Suprapubic skin (tissue), 4 donors: ENCODE results near the gene STX1A. TPM values are rescaled to one million over a fixed set of nuclear protein-coding genes. Genes with fewer than 3 reads are reported as not detected.

Experiments used
- DNase-seq, 2 donors: peaks; one replicate each; pipeline ENCODE4 v3.0.0-alpha.2; 2019; ENCODE audit warnings: low spot score in 2 of 2
- H3K27ac ChIP-seq: fragments of 200-600 bp; sonication (generic); one replicate; pipeline ENCODE4 v1.5.1; 2019
- H3K27me3 ChIP-seq: fragments of 200-600 bp; sonication (generic); one replicate; pipeline ENCODE4 v1.5.1; 2019
- H3K36me3 ChIP-seq: fragments of 200-600 bp; sonication (generic); one replicate; pipeline ENCODE4 v1.5.1; 2019
- H3K4me1 ChIP-seq: fragments of 200-600 bp; sonication (generic); one replicate; pipeline ENCODE4 v1.5.1; 2019
- H3K4me3 ChIP-seq: fragments of 200-600 bp; sonication (generic); one replicate; pipeline ENCODE4 v1.5.1; 2019; ENCODE audit warnings: mild to moderate bottlenecking
- H3K9me3 ChIP-seq: fragments of 200-600 bp; sonication (generic); one replicate; pipeline ENCODE4 v1.5.1; 2019
- EP300 ChIP-seq: sonication (generic); formaldehyde crosslinking; IDR thresholded peaks from one replicate; pipeline ENCODE4 v1.6.1; 2017; ENCODE audit warnings: antibody characterized with exemption
- POLR2A ChIP-seq, 2 donors: fragments of 450-650 bp; IDR thresholded peaks; one replicate each; pipeline ENCODE4 v1.6.1; 2017; ENCODE audit warnings: antibody characterized with exemption in 2 of 2, mild to moderate bottlenecking in 2 of 2, moderate library complexity in 2 of 2
- POLR2AphosphoS5 ChIP-seq, 3 donors: sonication (generic); formaldehyde crosslinking; IDR thresholded peaks; one replicate each; pipeline ENCODE4 v1.6.1; 2017; ENCODE audit warnings: antibody characterized with exemption in 3 of 3
- WGBS: methylation state at CpG from one replicate; pipeline ENCODE4 v1.1.5; 2018; 5-methylcytosine and 5-hydroxymethylcytosine counted together
- total RNA-seq, 4 donors: library from RNA; depleted of rRNA; stranded (reverse); fragments of >200 nt; gene quantifications; one replicate each; pipeline ENCODE4 v1.1.0, GENCODE V29; 2016
- TF ChIP-seq, protein P1 (sequence below), 2 donors: fragments of 200-600 bp in 1 of 2; fragments of 450-650 bp in 1 of 2; sonication (generic) in 1 of 2; IDR thresholded peaks; one replicate each; pipeline ENCODE4 v1.5.1; 2016 to 2019; ENCODE audit warnings: antibody characterized with exemption in 2 of 2, mild to moderate bottlenecking in 1 of 2, moderate library complexity in 1 of 2

The STX1A gene
- total RNA-seq, 4 donors from 2014 or later, result 3.3 to 6.0 (median 4.3) TPM

DNA sequence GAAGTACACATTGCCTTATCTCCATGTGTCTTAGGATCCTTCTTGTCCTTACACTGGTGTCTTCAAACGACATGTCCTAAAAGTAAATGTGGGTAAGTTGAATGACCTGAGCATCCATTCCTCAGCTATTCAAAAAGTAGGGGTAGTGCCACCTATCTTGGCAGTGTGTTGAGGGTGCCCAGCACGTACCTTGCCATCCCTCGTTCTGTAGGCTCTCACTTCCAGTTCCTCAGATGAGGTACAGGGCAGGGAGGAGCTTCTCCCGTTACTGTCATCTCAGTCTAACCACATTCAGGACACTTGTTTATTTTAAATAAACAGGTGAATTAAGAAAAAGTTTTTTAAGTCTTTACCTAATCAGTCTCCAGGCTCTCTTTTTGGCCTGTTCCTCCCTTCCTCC is 23.1 kb downstream of the STX1A start:
- peaks cover 98% of the 10 kb centered on the region for H3K36me3 ChIP-seq
- WGBS, result 84% methylated on average over 4 of the region's 4 CpGs

DNA sequence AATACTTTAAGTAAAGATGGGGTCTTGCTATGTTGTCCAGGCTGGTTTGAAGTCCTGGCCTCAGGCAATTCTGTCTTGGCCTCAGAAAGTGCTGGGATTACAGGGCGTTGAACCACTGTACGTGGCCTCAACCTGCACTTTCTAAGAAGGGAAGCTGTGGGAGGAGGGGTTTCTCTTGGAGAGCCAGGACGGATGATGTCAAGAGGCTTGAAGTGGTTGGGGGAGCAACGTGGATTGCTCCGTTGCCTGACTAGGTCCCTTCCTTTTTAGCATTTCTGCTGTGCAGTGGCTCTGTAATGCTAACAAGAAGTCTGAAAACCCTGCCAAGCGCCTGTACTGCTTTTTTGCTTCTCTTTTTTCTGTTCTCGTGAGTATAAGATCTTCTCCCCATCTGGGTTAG is 28.8 kb downstream of the STX1A start:
- WGBS, result 82% methylated on average over 7 of the region's 7 CpGs
- Histone ChIP-seq H3K27me3 (no peaks in the 10 kb centered on the region), H3K4me1 (no peaks in the 10 kb centered on the region), H3K9me3 (no peaks in the 10 kb centered on the region), H3K27ac (no peak overlapping the region), H3K36me3 (peaks cover 93% of the 10 kb centered on the region), H3K4me3 (no peak overlapping the region)
- TF ChIP-seq POLR2A (IDR thresholded peaks at IDR 0.05), result no peak
- TF ChIP-seq, protein P1, sequence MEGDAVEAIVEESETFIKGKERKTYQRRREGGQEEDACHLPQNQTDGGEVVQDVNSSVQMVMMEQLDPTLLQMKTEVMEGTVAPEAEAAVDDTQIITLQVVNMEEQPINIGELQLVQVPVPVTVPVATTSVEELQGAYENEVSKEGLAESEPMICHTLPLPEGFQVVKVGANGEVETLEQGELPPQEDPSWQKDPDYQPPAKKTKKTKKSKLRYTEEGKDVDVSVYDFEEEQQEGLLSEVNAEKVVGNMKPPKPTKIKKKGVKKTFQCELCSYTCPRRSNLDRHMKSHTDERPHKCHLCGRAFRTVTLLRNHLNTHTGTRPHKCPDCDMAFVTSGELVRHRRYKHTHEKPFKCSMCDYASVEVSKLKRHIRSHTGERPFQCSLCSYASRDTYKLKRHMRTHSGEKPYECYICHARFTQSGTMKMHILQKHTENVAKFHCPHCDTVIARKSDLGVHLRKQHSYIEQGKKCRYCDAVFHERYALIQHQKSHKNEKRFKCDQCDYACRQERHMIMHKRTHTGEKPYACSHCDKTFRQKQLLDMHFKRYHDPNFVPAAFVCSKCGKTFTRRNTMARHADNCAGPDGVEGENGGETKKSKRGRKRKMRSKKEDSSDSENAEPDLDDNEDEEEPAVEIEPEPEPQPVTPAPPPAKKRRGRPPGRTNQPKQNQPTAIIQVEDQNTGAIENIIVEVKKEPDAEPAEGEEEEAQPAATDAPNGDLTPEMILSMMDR (IDR thresholded peaks at IDR 0.05), result no peak
- TF ChIP-seq EP300, result no peak
- TF ChIP-seq POLR2AphosphoS5 (IDR thresholded peaks at IDR 0.05), result no peak
- DNase-seq, result no peak

More for the DNA sequence above, 23.1 kb downstream of the STX1A start:
- H3K27me3 ChIP-seq, result no peaks in the 10 kb centered on the region
- no peak overlapping the region for H3K4me3 ChIP-seq
- no peak for TF ChIP-seq EP300
- DNase-seq, result no peak
- no peaks in the 10 kb centered on the region for H3K9me3 ChIP-seq
- no peaks in the 10 kb centered on the region for H3K4me1 ChIP-seq
- H3K27ac ChIP-seq, result no peak overlapping the region

DNA sequence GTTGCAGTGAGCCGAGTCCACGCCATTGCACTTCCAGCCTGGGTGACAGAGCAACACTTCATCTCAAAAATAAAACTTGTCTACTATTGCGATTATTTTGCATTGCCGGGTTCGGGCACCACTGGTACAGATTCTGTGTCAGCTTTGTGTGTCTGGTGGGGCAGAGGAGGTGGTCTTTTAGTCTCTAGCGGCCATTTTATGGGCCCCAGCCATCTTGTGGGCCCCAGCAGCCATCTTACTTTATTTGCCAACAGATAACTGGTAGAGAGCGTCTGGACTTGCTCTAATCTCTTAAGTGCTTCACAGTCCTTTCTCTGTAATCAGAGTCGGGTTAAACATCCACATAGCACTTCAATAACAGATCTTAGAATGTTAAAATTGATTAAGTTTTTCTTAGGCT is 31.2 kb downstream of the STX1A start:
- no peak overlapping the region for H3K27ac ChIP-seq
- peaks cover 9% of the 10 kb centered on the region for H3K4me1 ChIP-seq
- 94% methylated on average over 8 of the region's 8 CpGs for WGBS
- TF ChIP-seq POLR2AphosphoS5 (IDR thresholded peaks at IDR 0.05) (no peak), EP300 (no peak), POLR2A (IDR thresholded peaks at IDR 0.05) (no peak)
- TF ChIP-seq, protein P1 (IDR thresholded peaks at IDR 0.05), result no peak
- no peaks in the 10 kb centered on the region for H3K9me3 ChIP-seq
- H3K4me3 ChIP-seq, result no peak overlapping the region
- peaks cover 69% of the 10 kb centered on the region for H3K36me3 ChIP-seq
- H3K27me3 ChIP-seq, result no peaks in the 10 kb centered on the region
- DNase-seq, result no peak

DNA sequence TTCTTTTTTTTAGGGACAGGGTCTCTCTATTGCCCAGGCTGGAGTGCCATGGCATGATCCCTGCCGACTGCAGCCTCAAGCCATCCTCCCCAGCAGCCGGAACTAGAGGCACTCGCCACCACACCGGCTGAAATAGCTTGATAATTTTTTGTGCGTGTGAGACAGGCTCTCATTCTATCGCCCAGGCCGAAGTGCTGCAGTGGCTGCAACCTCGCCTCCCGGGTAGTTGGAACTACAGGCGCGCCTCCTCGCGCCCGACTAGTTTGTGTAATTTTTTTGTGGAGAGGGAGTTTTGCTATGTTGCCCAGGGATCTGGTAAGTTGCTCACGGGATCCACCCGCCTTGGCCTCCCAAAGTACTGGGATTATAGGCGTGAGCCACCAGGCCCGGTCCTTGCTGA is 34.2 kb downstream of the STX1A start:
- no peak overlapping the region for H3K4me3 ChIP-seq
- H3K36me3 ChIP-seq, result peaks cover 40% of the 10 kb centered on the region

DNA sequence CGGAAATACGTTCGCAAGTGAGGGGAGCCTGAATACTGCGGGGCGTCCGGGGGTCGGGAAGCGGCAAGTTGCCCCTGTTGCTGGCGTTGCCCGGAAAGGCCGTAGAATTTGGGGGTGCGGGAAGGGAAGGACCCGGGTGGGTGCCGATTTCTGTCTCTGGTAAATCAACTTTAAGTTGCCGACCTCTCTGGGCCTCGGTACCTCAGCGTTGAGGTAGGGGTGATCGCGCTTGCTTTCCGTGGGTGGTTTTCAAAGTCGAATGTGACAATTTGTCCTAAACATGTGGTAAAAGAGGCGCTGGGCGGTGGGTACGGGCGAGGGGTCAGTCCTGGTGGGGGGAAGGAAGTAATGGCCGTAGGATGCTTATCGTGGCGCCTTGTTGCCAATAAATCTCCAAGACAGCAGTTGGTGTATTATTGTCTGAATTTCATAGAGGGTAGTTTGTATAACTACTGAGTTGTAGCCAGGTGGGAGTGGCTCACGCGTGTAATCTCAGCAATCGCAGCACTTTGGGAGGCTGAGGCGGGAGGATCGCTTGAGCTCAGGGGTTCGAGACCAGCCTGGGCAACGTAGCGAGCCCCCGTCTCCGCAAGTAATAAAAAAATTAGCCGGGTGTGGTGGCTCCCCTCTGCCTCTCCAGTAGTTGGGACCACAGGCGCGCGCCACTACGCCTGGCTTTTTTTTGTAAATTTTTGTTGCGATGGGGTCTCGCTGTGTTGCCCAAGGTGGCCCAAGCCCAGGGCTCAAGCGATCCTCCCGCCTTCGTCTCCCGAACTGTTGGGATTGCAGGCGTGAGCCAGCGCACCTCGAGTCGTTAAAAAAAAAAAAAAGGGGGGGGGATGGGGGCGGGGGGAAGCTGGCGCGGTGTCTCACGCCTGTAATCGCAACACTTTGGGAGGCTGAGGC is 35.4 kb downstream of the STX1A start:
- WGBS, result 28% methylated on average over 58 of the region's 58 CpGs
- Histone ChIP-seq H3K9me3 (no peaks in the 10 kb centered on the region), H3K4me3 (peak overlapping the region; percentile 89), H3K36me3 (peaks cover 37% of the 10 kb centered on the region), H3K4me1 (peaks cover 39% of the 10 kb centered on the region), H3K27ac (peak overlapping the region; percentile 90), H3K27me3 (no peaks in the 10 kb centered on the region)
- TF ChIP-seq POLR2AphosphoS5 (IDR thresholded peaks at IDR 0.05), result no peak
- no peak for TF ChIP-seq POLR2A (IDR thresholded peaks at IDR 0.05)
- no peak for TF ChIP-seq EP300
- TF ChIP-seq, protein P1 (IDR thresholded peaks at IDR 0.05), result no peak
- no peak for DNase-seq

More for the DNA sequence above, 34.2 kb downstream of the STX1A start:
- no peaks in the 10 kb centered on the region for H3K27me3 ChIP-seq
- H3K27ac ChIP-seq, result no peak overlapping the region
- H3K4me1 ChIP-seq, result peaks cover 33% of the 10 kb centered on the region
- no peak for DNase-seq
- H3K9me3 ChIP-seq, result no peaks in the 10 kb centered on the region
- WGBS, result 96% methylated on average over 18 of the region's 18 CpGs
- TF ChIP-seq, protein P1 (IDR thresholded peaks at IDR 0.05), result no peak
- no peak for TF ChIP-seq POLR2A (IDR thresholded peaks at IDR 0.05)
- no peak for TF ChIP-seq POLR2AphosphoS5 (IDR thresholded peaks at IDR 0.05)
- no peak for TF ChIP-seq EP300
